HepG2 (cell line): ENCODE measurements around the gene UQCR11. TPM values are rescaled to one million over a fixed set of nuclear protein-coding genes. Genes with fewer than 3 reads are reported as not detected.

Experiments used
- ETV5 ChIP-seq: IDR thresholded peaks from 2 replicates; pipeline ENCODE4 v1.6.1; 2018; ENCODE audit warnings: missing biosample characterization, missing genetic modification reagents, inconsistent platforms, borderline replicate concordance
- GATAD2A ChIP-seq: IDR thresholded peaks from 2 replicates; pipeline ENCODE4 v1.6.1; 2016
- GPN1 ChIP-seq: sonication (generic); formaldehyde crosslinking; IDR thresholded peaks from 2 replicates; pipeline ENCODE4 v1.5.1; 2020; ENCODE audit warnings: missing genetic modification reagents, borderline replicate concordance
- HNRNPLL ChIP-seq: fragments of 200-400 bp; formaldehyde crosslinking; IDR thresholded peaks from 2 replicates; pipeline ENCODE4 v1.6.1; 2017; ENCODE audit warnings: mild to moderate bottlenecking, low read depth, low read length; ENCODE audit not compliant: poor library complexity, severe bottlenecking
- JUND ChIP-seq: sonication (generic); formaldehyde crosslinking; IDR thresholded peaks from 2 replicates; pipeline ENCODE4 v1.8.0; 2022; ENCODE audit warnings: mild to moderate bottlenecking, missing genetic modification reagents
- KAT8 ChIP-seq: IDR thresholded peaks from 2 replicates; pipeline ENCODE4 v1.6.1; 2016; ENCODE audit warnings: missing genetic modification reagents, missing compliant biosample characterization
- KLF9 ChIP-seq: IDR thresholded peaks from 2 replicates; pipeline ENCODE4 v1.6.1; 2016; ENCODE audit warnings: low read depth
- KMT2B ChIP-seq: IDR thresholded peaks from 2 replicates; pipeline ENCODE4 v1.6.1; 2016; ENCODE audit warnings: missing genetic modification reagents, missing compliant biosample characterization
- NFE2L2 ChIP-seq: fragments of 150-350 bp; IDR thresholded peaks from 2 replicates; pipeline ENCODE4 v1.6.1; 2014; ENCODE audit warnings: low read length
- ONECUT2 ChIP-seq: sonication (generic); formaldehyde crosslinking; IDR thresholded peaks from 2 replicates; pipeline ENCODE4 v1.4.0; 2020; ENCODE audit warnings: missing genetic modification reagents
- PLRG1 ChIP-seq: fragments of 450-650 bp; conservative IDR thresholded peaks from 2 replicates; pipeline ENCODE4 v1.6.1; 2016
- SIX4 ChIP-seq: sonication (generic); formaldehyde crosslinking; IDR thresholded peaks from 2 replicates; pipeline ENCODE4 v1.4.0; 2020; ENCODE audit warnings: missing genetic modification reagents
- TRIM24 ChIP-seq: sonication (generic); formaldehyde crosslinking; IDR thresholded peaks from 2 replicates; pipeline ENCODE4 v1.8.0; 2022; ENCODE audit warnings: mild to moderate bottlenecking, missing genetic modification reagents
- ZNF180 ChIP-seq: sonication (generic); formaldehyde crosslinking; IDR thresholded peaks from 2 replicates; pipeline ENCODE4 v1.4.0; 2020; ENCODE audit warnings: low read depth, missing genetic modification reagents, borderline replicate concordance
- ZNF263 ChIP-seq: sonication (generic); formaldehyde crosslinking; IDR thresholded peaks from 2 replicates; pipeline ENCODE4 v1.4.0; 2020; ENCODE audit warnings: missing genetic modification reagents
- ZNF274 ChIP-seq: sonication (generic); formaldehyde crosslinking; IDR thresholded peaks from 2 replicates; pipeline ENCODE4 v1.5.1; 2020; ENCODE audit warnings: mild to moderate bottlenecking, missing genetic modification reagents
- ZNF33A ChIP-seq: sonication (generic); formaldehyde crosslinking; IDR thresholded peaks from 2 replicates; pipeline ENCODE4 v1.5.1; 2020; ENCODE audit warnings: missing genetic modification reagents, mild to moderate bottlenecking, moderate library complexity, borderline replicate concordance
- ZNF367 ChIP-seq: sonication (generic); formaldehyde crosslinking; IDR thresholded peaks from 2 replicates; pipeline ENCODE4 v1.4.0; 2020; ENCODE audit warnings: missing genetic modification reagents, borderline replicate concordance
- ZNF567 ChIP-seq: sonication (generic); formaldehyde crosslinking; IDR thresholded peaks from 2 replicates; pipeline ENCODE4 v1.8.1; 2023; ENCODE audit warnings: mild to moderate bottlenecking, missing genetic modification reagents, borderline replicate concordance
- ZNF629 ChIP-seq: sonication (generic); formaldehyde crosslinking; conservative IDR thresholded peaks from 2 replicates; pipeline ENCODE4 v1.5.0; 2020; ENCODE audit warnings: missing genetic modification reagents
- ZNF839 ChIP-seq: sonication (generic); formaldehyde crosslinking; IDR thresholded peaks from 2 replicates; pipeline ENCODE4 v1.4.0; 2020; ENCODE audit warnings: missing genetic modification reagents, mild to moderate bottlenecking, borderline replicate concordance
- polyA plus RNA-seq, 8 experiments: library from polyadenylated mRNA; depleted of rRNA in 3 of 8; stranded (reverse) in 7 of 8; unstranded in 1 of 8; fragments of >200 nt; fragmentation: Illumina TruSeq in 4 of 8; extraction: Trizol in 4 of 8; gene quantifications; 2 replicates each; pipeline versions ENCODE4 v1.2.1 to v1.2.3, GENCODE V29; 2011 to 2016; ENCODE audit warnings: low read depth in 4 of 8, missing spikeins in 1 of 8, mixed read lengths in 1 of 8; ENCODE audit not compliant: insufficient read depth in 1 of 8
- total RNA-seq, 5 experiments: library from RNA; depleted of rRNA; stranded (reverse); fragments of >200 nt; fragmentation: Illumina TruSeq; extraction: Trizol; gene quantifications; 2 replicates each; pipeline ENCODE4 v1.2.3, GENCODE V29; 2016; ENCODE audit warnings: low read depth in 1 of 5
- TF ChIP-seq, protein P1 (sequence below): sonication (generic); formaldehyde crosslinking; IDR thresholded peaks from 2 replicates; pipeline ENCODE4 v1.4.0; 2020; ENCODE audit warnings: missing genetic modification reagents
- TF ChIP-seq, protein P2 (sequence below): sonication (generic); formaldehyde crosslinking; IDR thresholded peaks from 2 replicates; pipeline ENCODE4 v1.4.0; 2020; ENCODE audit warnings: missing genetic modification reagents, borderline replicate concordance

The UQCR11 gene
- total and polyA plus RNA-seq, 2 of the 13 experiments (the other 11 are each of a cell fraction or from before 2014, with no cell fraction given) = 125 to 214 TPM

DNA sequence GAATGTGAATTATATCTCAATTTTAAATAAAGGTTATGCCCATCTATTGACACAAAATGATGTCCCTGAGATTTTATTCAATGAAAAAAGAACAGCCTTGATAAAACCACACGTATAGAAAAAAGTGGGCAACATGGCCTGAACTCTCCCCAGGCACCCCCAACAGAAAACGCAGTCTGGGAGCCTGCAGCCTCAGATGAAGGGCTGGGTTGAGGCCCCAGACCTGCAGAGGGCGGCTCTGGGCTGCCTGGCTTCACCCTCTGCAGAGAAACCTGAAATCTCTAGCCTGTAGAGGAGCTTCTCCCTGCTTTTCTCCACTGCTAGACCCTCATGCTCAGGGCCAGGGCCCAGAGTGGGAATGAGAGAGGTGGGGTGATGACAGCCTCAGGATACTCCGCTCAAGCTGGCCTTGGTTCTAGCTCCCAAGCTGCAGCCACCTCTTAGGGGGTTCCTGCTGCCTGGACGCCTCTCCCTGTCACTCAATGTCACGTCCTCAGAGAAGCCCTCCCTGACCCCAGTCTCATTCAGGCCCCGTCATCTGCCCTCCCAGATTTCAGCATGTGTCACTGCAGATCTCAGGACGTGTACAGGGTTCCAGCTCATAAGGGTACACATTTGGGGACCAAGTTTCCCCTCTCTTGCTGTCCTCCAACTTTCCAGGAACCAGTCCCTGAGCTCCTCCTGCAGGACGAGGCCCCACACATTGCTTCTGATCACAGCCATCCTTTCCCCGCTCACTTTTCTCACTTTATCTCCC lies 14.4 kb downstream of the UQCR11 start (continued):
- TF ChIP-seq, protein P1, sequence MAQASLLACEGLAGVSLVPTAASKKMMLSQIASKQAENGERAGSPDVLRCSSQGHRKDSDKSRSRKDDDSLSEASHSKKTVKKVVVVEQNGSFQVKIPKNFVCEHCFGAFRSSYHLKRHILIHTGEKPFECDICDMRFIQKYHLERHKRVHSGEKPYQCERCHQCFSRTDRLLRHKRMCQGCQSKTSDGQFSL (CRISPR knock-in tag) = peak; percentile 71; the same call in 1 of the 2 replicates
- TF ChIP-seq ZNF33A = no peak
- TF ChIP-seq HNRNPLL = no peak
- TF ChIP-seq ETV5 (CRISPR knock-in tag) = no peak
- no peak; the same call in 1 of the 2 replicates for TF ChIP-seq ZNF263 (CRISPR knock-in tag)
- TF ChIP-seq SIX4 = no peak
- TF ChIP-seq ZNF839 = no peak
- TF ChIP-seq ZNF629 (CRISPR knock-in tag) = no peak
- TF ChIP-seq NFE2L2 = no peak
- no peak for TF ChIP-seq ZNF274 (CRISPR knock-in tag)
- no peak for TF ChIP-seq ZNF180
- no peak for TF ChIP-seq GPN1 (CRISPR knock-in tag)
- TF ChIP-seq, protein P2, sequence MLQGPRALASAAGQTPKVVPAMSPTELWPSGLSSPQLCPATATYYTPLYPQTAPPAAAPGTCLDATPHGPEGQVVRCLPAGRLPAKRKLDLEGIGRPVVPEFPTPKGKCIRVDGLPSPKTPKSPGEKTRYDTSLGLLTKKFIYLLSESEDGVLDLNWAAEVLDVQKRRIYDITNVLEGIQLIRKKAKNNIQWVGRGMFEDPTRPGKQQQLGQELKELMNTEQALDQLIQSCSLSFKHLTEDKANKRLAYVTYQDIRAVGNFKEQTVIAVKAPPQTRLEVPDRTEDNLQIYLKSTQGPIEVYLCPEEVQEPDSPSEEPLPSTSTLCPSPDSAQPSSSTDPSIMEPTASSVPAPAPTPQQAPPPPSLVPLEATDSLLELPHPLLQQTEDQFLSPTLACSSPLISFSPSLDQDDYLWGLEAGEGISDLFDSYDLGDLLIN (CRISPR knock-in tag) = no peak
- no peak for TF ChIP-seq ONECUT2 (CRISPR knock-in tag)
- TF ChIP-seq PLRG1 = no peak
- TF ChIP-seq TRIM24 (CRISPR knock-in tag) = no peak
- TF ChIP-seq KLF9 (CRISPR knock-in tag) = no peak
- no peak for TF ChIP-seq KAT8 (CRISPR knock-in tag)
- no peak for TF ChIP-seq KMT2B
- no peak for TF ChIP-seq GATAD2A (CRISPR knock-in tag)
- no peak for TF ChIP-seq ZNF567 (CRISPR knock-in tag)
- no peak for TF ChIP-seq ZNF367 (CRISPR knock-in tag)
- no peak for TF ChIP-seq JUND (CRISPR knock-in tag)
